Lung (tissue), 12 donors: Measurements from ENCODE around the gene MAP7. TPM values are rescaled to one million over a fixed set of nuclear protein-coding genes. Genes with fewer than 3 reads are reported as not detected.

Experiments used
- ATAC-seq: fragments of 200-7000 bp; cut with Tn5 transposase; one replicate; pipeline ENCODE4 v1.9.1; 2020; ENCODE audit warnings: moderate number of reproducible peaks; ENCODE audit not compliant: insufficient read depth, low FRiP score
- DNase-seq, 3 donors: peaks; one replicate each; pipeline ENCODE4 v3.0.0-alpha.2; 2013 to 2017
- H3K27ac ChIP-seq, 2 donors: one replicate each; pipeline ENCODE4 v1.5.1; 2013; ENCODE audit warnings: mild to moderate bottlenecking in 2 of 2, moderate library complexity in 2 of 2, control low read depth in 1 of 2, inconsistent platforms in 1 of 2, low read depth in 1 of 2, low read length in 1 of 2
- H3K27me3 ChIP-seq, 3 donors: one replicate each; pipeline ENCODE4 v1.5.1; 2013; ENCODE audit warnings: low read length in 2 of 3; ENCODE audit not compliant: control insufficient read depth in 3 of 3, insufficient read depth in 3 of 3
- H3K36me3 ChIP-seq, 4 donors: one replicate each; pipeline ENCODE4 v1.5.1; 2013; ENCODE audit warnings: low read length in 4 of 4, mild to moderate bottlenecking in 1 of 4, moderate library complexity in 1 of 4; ENCODE audit not compliant: control insufficient read depth in 4 of 4, insufficient read depth in 4 of 4
- H3K4me1 ChIP-seq, 5 donors: one replicate each; pipeline ENCODE4 v1.5.1; 2013; ENCODE audit warnings: low read length in 5 of 5, mild to moderate bottlenecking in 2 of 5, moderate library complexity in 1 of 5; ENCODE audit not compliant: control insufficient read depth in 5 of 5, insufficient read depth in 5 of 5
- H3K4me3 ChIP-seq: one replicate; pipeline ENCODE4 v1.5.1; 2013; ENCODE audit warnings: mild to moderate bottlenecking, control low read depth, moderate library complexity
- H3K9ac ChIP-seq, 2 donors: one replicate each; pipeline ENCODE4 v1.5.1; 2013; ENCODE audit warnings: low read length in 2 of 2, control low read depth in 1 of 2; ENCODE audit not compliant: insufficient read depth in 1 of 2
- H3K9me3 ChIP-seq, 4 donors: one replicate each; pipeline ENCODE4 v1.5.1; 2013; ENCODE audit warnings: low read length in 3 of 4, mild to moderate bottlenecking in 1 of 4, moderate library complexity in 1 of 4; ENCODE audit not compliant: control insufficient read depth in 4 of 4, insufficient read depth in 3 of 4
- WGBS, 2 donors: extraction: QIAGEN DNeasy Blood & Tissue Kit; methylation state at CpG; one replicate each; pipeline ENCODE4 v1.1.7; 2013; 5-methylcytosine and 5-hydroxymethylcytosine counted together
- polyA plus RNA-seq, 2 donors: library from polyadenylated mRNA; stranded (reverse); fragments of 200-250 nt; gene quantifications; one replicate each; pipeline ENCODE4 v1.2.1, GENCODE V29; 2013
- total RNA-seq, 2 donors: library from RNA; depleted of rRNA in 1 of 2; stranded (reverse); fragments of >200 nt in 1 of 2; gene quantifications; one replicate each; pipeline ENCODE4 v1.2.1, GENCODE V29; 2014 to 2021
- TF ChIP-seq, protein P1 (sequence below): IDR thresholded peaks from 2 replicates; pipeline ENCODE4 v1.5.1; 2012; ENCODE audit warnings: mild to moderate bottlenecking; ENCODE audit errors: control extremely low read depth, extremely low read depth
- donor health status: control.
- donor health status: control.
- donor health status: Bipolar disorder and iron deficiency.
- donor health status: healthy.
- donor health status: DM: yes; HTN: yes; CAD: no.

Gene MAP7
- total and polyA plus RNA-seq, 4 donors: 8.4 to 23.4 (median 12.3) TPM

DNA sequence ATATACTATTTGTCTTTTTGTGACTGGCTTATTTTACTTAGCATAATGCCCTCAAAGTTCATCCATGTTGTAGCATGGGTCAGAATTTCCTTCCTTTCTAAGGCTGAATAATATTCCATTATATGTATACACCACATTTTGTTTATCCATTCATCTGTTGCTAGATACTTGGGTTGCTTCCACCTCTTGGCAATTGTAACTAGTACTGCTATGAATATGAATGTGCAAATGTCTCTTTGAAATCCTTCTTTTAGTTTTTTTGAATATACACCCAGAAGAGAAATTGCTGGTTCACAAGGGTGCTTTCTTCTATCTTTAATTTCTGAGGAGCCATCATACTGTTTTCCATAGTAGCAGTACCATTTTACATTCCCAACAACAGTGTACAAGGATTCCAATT, 21.3 kb upstream of the MAP7 start:
- TF ChIP-seq, protein P1, sequence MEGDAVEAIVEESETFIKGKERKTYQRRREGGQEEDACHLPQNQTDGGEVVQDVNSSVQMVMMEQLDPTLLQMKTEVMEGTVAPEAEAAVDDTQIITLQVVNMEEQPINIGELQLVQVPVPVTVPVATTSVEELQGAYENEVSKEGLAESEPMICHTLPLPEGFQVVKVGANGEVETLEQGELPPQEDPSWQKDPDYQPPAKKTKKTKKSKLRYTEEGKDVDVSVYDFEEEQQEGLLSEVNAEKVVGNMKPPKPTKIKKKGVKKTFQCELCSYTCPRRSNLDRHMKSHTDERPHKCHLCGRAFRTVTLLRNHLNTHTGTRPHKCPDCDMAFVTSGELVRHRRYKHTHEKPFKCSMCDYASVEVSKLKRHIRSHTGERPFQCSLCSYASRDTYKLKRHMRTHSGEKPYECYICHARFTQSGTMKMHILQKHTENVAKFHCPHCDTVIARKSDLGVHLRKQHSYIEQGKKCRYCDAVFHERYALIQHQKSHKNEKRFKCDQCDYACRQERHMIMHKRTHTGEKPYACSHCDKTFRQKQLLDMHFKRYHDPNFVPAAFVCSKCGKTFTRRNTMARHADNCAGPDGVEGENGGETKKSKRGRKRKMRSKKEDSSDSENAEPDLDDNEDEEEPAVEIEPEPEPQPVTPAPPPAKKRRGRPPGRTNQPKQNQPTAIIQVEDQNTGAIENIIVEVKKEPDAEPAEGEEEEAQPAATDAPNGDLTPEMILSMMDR: no peak
- Histone ChIP-seq H3K9me3 (peaks cover 0 to 7% (median 1%) of the 10 kb centered on the region in 4 donors), H3K4me3 (no peak overlapping the region), H3K36me3 (peaks cover 0 to 9% (median 3%) of the 10 kb centered on the region in 4 donors), H3K27me3 (no peaks in the 10 kb centered on the region), H3K4me1 (no peaks in the 10 kb centered on the region), H3K27ac (no peak overlapping the region), H3K9ac (no peak overlapping the region)
- ATAC-seq: no peak
- DNase-seq: no peak

DNA sequence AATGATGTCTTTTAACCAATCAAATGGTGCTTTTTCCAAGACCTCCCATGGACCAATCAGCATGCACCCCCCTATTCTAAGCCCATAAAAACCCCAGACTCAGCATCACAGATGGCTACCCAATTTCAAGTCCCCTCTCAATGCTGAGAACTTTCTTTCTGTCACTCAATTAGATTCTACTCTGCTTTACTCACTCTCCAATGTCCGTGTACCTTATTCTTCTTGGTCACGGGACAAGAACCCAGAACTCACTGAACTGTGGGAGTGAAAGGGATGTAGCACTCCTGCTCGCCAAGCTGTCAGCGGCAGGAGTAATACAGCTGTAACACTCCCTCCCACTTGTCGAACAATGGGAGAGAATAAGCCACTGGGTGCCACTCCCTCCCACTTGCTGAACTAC, 20.8 kb upstream of the MAP7 start:
- TF ChIP-seq, protein P1: no peak
- Histone ChIP-seq H3K36me3 (peaks cover 0 to 9% (median 2%) of the 10 kb centered on the region in 4 donors), H3K4me3 (no peak overlapping the region)

DNA sequence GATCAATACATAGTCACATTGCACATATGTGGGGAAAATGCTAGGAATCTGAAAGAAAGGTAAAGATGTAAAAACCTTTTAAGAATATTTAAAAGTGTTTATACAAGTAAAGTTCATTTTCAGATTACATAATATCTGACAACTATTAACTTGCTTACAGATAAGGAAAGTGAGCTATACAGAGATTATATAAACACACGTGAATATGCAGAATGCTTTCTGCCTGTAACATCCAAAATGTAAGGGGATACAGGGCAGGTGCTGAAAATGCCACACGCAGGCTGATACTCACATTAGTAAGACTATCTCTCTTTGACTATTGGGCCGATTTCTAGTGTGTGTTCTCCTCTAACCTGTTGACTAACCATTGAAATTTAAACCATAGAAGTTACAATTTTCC, 17.9 kb upstream of the MAP7 start:
- no peak for DNase-seq
- H3K36me3 ChIP-seq: peaks cover 0 to 7% (median 3%) of the 10 kb centered on the region in 4 donors
- H3K27ac ChIP-seq: no peak overlapping the region
- no peak overlapping the region for H3K4me3 ChIP-seq
- 72 to 92% methylated on average over 3 of the region's 3 CpGs for WGBS, 2 donors
- TF ChIP-seq, protein P1: no peak
- H3K9ac ChIP-seq: no peak overlapping the region
- peaks cover 0 to 7% (median 1%) of the 10 kb centered on the region in 4 donors for H3K9me3 ChIP-seq
- H3K4me1 ChIP-seq: no peaks in the 10 kb centered on the region
- H3K27me3 ChIP-seq: no peaks in the 10 kb centered on the region
- ATAC-seq: no peak

More for the DNA sequence above, 20.8 kb upstream of the MAP7 start:
- Histone ChIP-seq H3K4me1 (no peaks in the 10 kb centered on the region), H3K9ac (no peak overlapping the region), H3K27ac (no peak overlapping the region), H3K9me3 (peaks cover 0 to 7% (median 1%) of the 10 kb centered on the region in 4 donors), H3K27me3 (no peaks in the 10 kb centered on the region)
- no peak for ATAC-seq
- DNase-seq: no peak
- 98% methylated on average over 5 of the region's 5 CpGs for WGBS, 2 donors

GRCh38 chr6:136567688-136568087, 17.5 kb upstream of the MAP7 start:
- no peak for DNase-seq
- TF ChIP-seq, protein P1: no peak
- H3K36me3 ChIP-seq: peaks cover 0 to 5% (median 2%) of the 10 kb centered on the region in 4 donors

More at GRCh38 chr6:136567688-136568087, 17.5 kb upstream of the MAP7 start:
- peaks cover 0 to 7% (median 1%) of the 10 kb centered on the region in 4 donors for H3K9me3 ChIP-seq
- H3K4me3 ChIP-seq: no peak overlapping the region
- ATAC-seq: no peak
- no peak overlapping the region for H3K9ac ChIP-seq
- WGBS, 2 donors: 94 to 97% methylated on average over 4 of the region's 4 CpGs
- no peaks in the 10 kb centered on the region for H3K4me1 ChIP-seq
- H3K27ac ChIP-seq: no peak overlapping the region
- H3K27me3 ChIP-seq: no peaks in the 10 kb centered on the region
